HG03060 (cell line): ENCODE measurements around the gene MAP9.
"Not testable (repeated sequence)": the region's sequence is repeated elsewhere in the genome, so short reads cannot be mapped to it uniquely, and the experiment has no call there.

Source experiments
- ATAC-seq: cut with Tn5 transposase; IDR thresholded peaks from one replicate; pipeline ENCODE4 v1.9.1; 2021; ENCODE audit warnings: low read depth, moderate number of reproducible peaks; ENCODE audit not compliant: unreplicated experiment

The MAP9 gene

DNA sequence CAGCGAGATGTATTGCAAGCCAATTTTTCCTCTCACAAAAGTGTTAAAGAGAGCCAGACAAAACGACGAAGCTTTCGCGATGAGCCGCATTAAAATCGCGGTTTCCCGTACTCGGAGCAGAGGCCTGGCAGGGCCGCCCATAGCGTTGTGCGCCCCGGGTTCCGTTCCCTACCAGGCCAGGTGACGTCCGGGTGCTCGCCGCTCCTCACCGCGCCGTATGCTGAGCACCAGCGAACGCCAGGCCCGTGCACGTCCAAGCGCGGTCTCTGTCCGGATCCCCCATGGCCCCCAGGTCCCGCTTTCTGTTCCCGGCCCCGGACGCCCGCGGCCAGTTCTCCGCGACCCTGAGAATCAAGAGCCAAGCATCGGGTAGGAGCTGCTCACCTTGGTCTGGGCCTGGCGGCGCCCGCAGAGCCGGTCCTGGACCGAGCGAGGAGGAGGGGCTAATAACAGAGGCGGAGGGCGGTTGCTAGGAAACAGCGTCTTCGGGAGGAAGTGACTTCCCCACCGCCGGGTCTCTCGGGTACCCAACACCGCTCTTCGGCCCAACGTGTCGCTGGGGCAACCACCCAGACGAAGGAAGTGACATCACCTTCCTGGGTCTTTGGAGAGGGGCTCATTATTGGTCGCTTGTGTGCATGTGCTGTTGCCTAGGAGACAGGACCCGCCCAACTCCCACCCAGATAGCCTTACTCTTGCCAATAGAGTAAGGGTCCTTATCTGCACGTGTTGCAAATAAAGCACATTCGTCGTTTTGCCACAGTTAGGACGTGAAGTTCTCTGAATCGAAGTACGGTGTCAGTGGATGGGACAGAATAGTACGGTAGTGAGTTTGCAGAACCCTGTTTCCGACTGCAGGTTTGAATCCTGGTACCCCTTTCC lies at the start of gene MAP9:
TSS of gene MAP9 (minus strand) at position 579 of the 882 bp plus-strand sequence. CDS start 1,115 bp downstream, outside the sequence.
- ATAC-seq, result peak; percentile 98

DNA sequence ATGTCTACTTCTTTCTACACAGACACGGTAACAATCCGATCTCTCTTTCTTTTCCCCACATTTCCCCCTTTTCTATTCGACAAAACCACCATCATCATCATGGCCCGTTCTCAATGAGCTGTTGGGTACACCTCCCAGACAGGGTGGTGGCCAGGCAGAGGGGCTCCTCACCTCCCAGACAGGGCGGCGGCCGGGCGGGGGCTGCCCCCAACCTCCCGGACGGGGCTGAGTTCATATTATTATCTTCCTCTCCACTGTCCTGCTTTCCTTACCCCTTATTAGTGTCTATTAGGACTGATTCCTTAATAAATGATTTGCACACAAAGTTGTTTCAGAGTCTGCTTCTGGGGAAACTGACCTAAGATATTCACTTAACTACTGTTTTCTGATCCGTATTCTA lies 48.0 kb upstream of the MAP9 start:
- not testable (repeated sequence) for ATAC-seq

DNA sequence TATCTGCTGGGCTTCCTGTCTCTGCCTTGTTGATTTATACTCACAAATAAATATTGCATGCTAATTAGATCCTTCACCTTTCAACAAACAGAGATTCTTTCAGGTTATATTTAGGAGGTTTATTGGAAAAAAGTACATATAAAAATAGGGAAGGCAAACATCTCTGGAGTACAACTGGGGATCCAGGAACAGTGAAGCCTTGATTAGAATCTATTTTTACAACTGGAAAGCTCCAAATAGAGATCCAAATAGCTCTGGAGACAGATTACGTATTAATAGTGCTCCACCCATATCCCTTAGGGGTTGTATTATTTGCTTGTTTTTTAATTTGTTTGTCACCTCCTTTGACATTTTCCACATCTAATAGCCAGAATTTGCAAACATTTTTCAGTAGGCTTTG lies 46.9 kb upstream of the MAP9 start:
- no peak for ATAC-seq

DNA sequence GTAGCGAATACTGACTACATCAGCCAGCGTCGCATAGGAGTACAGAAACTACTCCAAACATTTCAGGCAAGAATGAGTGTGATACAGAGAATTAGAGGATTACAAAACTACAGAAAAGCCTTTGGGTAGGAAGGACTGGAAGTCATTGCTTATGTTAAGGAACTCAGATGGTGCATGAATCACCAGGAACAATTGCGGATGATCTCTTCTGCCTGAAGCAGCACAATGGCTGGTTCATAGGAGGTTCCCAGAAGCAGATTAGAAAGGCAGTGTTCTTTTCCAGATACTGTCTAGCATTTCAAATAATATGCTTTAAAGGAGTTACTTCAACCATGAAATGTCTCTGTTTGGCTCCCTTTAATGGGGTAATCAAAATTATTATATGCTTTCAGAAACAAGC lies 42.5 kb upstream of the MAP9 start:
- no peak for ATAC-seq

DNA sequence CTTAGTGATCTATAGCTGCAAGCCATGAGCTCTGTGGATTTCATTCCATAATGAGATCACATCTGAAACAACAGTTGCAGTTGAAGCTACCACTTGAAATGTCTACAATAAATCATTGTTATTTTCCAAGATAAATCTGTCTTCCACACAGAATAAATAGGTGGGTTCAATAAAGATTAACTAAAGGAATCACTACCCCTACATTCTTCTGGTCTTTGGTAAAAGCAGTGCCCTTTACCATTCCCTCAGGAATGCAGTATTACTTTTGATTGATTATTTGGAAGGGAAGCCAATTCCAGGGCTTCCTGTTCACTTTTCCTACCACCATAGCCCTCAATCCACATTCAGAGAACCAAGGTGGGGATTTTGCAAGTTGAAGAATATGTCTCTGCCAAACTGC lies 38.9 kb upstream of the MAP9 start:
- ATAC-seq, result no peak

DNA sequence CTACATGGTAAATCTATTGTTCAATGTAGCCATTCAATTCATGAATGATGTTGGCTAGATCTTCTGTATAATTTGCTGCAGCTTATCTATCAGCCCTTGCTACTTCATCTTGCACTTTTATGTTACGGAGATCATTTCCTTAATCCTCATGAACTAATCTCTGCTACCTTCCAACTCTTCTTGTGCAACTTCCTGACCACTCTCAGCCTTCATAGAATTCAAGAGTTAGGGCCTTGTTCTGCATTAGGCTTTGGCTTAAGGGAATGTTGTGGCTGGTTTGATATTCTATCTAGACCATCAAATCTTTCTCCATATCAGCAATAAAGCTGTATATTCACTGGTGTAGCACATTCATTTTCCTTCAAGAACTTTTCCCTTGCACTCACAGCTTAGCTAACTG lies 36.7 kb upstream of the MAP9 start:
- ATAC-seq, result no peak

DNA sequence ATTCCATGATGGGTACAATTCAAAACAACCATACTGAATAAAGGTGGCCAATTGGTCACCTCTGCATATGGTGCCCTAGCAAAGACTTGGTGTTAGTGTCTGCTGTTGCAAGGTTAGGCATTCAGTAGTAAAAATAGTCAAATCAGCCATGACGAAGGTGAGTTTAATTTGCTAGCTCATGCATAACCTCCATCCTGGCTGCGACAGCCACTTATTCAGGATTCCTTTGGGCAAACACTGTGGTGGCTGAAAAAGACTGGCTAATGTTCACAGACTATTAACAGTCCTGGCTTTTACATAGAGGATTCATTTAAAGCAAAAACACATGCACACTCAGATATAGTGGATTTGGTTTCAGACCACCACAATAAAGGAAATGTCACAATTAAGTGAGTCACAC lies 34.8 kb upstream of the MAP9 start:
- no peak for ATAC-seq

DNA sequence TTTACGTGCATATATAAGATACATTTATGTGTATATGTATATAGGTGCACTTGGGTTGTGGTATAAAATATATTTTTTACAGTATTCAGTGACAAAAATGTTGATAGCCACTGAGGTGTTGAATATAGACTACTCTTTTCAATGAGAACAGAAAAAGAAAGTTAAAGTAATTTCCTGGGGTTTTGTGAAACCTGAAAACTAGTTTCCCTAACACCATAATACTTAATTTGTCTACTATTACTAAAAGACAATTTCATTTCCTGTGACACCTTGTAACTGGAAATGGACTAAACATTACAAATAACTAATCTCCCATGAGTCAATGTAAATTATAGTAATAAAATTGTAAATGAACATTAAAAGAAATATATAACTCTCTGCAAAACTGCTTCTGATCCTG lies 32.0 kb upstream of the MAP9 start:
- ATAC-seq, result no peak

DNA sequence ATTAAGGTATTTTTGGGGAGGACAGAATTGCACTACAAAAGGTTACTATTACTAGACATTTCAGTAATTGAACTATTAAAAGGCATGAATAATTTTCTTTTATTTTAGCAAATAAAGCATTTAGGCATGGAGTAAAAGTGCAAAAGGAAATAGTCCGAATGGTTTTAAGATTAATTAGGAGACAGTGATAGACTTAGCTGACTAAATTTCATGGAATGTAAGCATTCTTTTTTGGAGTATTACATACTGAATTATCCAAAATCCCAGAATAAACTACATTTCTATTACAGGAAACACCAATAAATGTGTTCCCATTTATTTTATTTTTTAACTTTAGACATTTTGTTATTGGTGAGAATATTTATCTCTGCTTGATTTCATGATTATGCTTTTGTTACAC lies 30.7 kb upstream of the MAP9 start:
- ATAC-seq, result no peak

DNA sequence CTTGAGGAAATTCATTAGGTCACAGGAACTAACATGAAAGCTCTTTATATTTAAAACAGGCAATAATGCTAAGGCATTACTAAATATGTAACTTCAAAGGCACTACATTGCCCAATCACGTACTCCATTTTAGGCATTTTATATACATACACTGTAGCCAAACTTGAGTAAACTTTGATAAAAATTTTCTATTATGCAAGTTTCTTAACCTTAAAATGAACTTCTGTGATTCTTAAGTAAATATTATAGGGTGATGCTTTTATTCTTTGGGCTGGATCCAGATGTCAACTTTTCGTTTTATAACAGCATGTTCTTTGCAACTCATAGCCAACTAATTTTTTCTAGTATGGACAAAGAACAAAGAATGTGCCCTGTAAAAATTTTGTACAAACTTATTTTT lies 28.3 kb upstream of the MAP9 start:
- ATAC-seq, result no peak

DNA sequence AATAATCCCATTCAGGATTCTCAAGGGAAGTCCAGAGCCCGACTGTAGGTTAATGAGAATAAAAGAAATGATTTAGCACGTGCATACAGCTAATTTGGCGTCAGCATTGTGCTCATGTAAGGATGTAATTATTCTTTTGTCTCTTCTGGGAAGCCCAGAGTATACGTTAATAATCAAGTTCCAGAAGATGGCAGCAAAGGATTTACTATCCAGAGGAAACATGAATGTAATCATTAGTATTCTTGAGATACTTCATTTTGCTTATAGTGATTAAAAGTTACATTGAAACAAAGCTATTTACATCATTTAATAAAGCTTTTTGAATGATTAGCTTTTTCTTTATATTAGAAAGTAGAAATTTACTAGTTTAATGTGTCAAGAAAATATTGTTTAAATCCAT lies 27.1 kb upstream of the MAP9 start:
- ATAC-seq, result no peak

DNA sequence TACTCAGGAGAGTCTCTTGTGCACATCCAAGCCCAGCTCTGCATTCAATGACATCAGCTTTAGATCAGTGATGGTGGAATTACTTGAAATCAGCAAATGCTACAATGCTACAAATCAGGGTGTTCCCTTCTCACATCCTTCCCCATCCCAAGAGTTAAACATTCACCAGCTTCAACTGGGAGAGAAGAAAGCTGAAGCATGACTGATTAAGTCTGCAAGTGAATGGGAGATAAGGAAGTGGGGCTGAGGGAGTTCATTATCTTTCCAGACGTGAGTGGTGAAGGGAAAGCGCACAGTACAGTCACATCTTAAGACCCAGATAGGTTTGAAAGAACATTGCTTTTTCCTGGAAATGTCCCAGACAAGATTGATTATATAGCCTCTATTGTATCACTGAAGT lies 26.2 kb upstream of the MAP9 start:
- no peak for ATAC-seq

DNA sequence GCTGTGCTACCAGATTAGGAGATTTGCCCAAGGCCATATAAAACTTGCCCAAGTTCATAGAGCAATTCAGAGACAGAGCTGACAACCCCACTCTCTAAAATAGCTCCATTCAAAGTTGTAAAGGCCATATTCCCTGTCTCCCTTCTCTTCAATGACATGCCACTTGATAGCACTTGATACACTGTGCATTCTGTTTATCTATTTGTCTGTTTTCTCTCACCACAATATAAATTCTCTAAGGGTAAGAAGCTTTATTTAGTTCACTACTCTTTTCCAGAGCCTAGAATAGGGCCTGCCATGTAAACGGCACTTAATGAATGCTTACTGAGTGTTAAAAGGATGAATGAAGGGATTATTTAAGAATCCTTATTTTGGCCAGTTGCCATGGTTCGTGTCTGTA lies 24.1 kb upstream of the MAP9 start:
- ATAC-seq, result no peak

DNA sequence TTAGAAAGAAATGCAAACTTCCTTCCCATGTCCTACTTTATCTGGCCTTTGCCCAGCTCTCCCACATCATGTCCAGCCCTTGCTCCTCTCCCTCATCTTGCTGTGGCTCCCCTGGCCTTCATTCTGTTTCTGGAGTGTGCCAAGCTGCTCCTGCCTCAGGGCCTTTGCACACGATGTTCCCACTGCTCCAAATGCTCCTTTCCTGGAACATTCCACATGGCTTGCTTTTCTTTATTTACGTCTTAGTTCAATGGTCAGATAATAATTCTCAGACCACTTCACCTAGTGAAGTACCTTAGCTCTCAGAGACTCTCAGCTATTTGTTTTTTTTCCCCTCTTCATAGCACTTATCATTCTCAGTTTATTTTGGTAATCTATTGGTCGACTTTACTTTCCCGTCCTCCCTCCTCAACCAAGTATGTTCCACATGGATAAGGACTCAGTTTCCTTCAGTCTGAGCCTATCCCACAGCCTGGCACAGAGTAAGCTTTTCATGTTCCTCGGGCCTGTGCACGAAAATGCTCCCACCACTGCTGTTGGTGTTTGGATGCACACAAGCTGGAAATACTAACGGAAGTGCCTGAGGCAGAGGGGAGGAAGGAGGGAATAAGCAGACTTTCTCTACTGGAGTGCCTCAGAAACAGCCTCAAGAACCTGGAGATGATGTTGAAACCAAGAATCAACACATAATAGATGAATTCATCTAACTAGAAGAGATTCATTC lies 23.4 kb upstream of the MAP9 start:
- ATAC-seq, result no peak

DNA sequence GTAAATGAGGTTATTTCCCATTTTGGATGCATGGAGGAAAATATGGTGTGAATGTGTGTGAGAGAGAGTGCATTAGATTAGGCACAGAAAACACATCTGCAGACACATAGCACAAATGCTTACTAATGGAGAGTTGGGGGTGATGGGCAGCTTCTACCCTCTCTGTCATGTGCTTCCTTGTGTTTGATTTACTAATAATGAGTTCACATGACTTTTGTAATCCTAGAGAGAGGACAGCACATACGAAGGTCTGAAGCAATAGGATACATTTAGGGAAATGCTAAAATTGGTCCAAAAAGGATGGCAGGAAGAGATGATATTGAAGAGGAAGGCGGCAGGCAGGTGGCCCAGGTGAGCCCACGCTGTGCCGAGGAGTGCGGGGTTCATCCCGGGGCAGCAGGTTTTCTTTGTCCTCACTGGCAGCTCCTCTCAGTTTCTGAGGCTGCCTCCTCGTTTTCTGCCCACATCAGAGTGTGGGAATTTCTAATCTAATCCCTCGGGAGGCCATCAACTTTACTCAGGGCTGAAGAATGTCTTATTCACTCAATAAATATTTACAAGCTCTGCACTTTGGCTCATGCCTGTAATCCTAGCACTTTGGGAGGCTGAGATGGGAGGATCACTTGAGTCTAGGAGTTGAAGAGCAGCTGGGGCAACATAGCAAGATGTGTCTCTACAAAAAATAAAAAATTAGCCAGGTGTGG lies 15.9 kb upstream of the MAP9 start:
- no peak for ATAC-seq

DNA sequence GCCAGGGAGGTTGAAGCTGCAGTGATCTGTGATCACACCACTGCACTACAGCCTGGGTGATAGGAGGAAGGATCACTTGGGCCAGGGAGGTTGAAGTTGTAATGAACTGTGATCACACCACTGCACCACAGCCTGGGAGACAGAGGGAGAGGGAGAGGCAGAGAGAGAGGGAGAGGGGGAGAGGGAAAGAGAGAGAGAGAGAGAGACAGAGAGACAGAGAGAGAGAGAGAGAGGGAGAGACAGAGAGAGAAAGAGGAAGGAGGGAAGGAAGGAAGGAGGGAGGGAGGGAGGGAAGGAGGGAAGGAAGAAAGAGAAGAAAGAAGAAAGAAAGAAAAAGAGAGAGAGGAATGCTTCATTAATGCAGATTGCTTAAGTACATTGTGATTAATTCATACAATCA lies 15.2 kb upstream of the MAP9 start:
- no peak for ATAC-seq

DNA sequence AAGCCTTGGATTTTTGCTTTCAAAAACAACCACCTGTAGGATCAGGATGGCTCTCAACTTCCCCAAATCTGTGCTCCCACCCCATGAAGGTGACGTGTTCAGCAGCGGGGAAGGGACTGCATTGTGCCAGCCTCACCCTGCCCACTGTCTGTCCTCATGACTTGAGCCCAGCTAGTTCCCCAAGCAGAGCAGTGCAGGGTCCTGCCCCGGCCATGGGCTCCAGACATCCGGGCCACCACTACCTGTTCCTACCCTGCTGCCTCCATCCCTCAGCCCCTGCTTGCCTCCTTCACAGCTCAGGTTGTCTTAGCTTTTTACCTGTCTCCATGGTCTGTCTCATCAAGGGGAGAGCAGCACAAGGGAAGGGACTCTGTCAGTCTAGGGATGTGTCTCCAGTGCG lies 11.4 kb upstream of the MAP9 start:
- ATAC-seq, result no peak

DNA sequence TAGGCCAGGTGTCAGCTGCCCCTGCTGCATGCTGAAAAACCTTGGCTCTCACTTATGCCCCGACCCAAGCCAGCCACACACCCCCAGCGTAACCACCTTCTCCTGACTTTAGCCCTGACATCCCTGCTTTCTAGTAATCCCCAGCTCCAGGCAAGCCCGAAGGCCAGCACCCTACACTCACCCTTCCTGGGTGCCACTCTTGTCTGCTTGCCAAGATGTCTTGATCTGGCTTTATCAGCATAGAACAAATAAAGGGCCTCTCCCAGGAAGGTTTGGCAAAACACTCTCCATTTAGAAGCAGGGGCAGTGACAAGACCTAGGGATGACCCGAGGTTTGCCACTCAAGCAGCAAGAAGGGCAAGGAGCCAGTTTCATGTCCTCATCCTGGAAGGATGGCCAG lies 6.8 kb upstream of the MAP9 start:
- no peak for ATAC-seq

DNA sequence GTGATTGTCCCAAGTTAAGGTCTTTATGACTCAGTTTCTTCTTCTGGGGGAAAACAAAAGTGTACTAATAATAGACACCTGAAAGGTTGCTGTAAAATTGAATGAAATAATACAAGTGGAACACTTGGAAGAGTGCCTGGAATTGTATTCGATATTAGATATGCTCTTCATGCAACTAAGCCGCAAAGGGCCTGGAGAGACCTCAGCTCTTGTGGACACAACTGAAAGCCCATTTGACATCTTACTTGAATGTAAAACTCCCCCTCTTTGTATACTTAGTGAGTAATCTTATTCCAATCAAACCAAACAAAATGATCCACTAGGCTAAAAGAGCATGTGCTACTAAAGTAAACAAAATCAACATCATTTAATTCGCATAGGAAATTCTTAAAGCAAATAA lies 511 bp upstream of the MAP9 start:
- no peak for ATAC-seq

DNA sequence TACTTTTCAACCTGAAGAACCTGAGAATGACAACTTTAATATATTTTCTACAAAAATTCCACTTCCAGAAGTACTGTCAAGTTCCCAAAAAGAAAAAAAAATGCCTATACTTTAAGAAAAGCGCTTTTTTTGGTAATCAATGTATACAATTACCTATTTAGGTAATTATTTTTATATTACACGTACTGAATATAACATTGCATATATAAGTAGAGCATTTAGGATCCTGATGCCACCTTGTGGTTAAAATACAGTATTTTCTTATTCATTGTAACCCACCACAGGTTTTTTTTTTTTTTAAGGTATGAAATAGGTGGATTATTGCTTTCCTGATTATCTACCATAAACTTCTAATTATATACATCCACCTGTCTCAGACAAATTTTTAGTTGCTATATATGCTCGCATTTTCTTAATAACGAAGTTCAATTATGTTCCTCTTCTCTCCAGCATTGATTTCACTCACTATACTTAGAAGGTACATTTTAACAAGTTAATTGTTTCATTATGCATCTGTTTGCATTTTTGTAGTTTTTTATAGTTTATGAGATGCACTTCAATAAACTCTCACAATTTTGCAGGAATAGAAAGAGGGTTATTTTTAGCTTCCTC lies 5.2 kb downstream of the MAP9 start:
- no peak for ATAC-seq

DNA sequence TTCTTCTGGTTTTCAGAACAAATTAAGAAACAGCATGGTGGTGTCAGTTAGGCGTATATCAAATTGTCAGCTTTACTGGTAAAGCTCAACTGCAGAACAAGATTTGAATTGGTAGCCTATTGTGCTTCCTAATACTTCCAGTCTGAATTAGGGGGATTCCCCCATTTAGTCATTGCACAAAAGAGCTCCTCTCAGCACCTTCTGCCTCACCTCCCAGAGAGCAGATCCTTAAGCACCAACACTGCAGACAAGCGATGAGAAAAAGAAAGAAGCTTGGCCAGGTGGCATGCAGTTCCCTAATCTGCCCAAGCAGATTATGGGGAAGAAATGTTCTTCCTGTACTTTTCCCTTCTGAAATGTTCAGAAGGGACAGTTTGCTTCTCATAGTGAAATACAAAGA lies 9.2 kb downstream of the MAP9 start:
- no peak for ATAC-seq
